Measurements from ENCODE around the gene ACAD10.

GRCh38 chr12:111653596-111653995, 32.3 kb upstream of the ACAD10 start:
- no peak for TF ChIP-seq GATA2 (IDR thresholded peaks at IDR 0.05; ENCODE audit: low read depth, low read length)
- no peak for TF ChIP-seq GATA3 (IDR thresholded peaks at IDR 0.05; ENCODE audit: low read depth, low read length)
